NCI-H526 (cell line): ENCODE data around the gene SNAP91.
A peak's percentile ranks its signal among the peaks of the same experiment; 100 is the strongest.
"Not testable (repeated sequence)": the region's sequence is repeated elsewhere in the genome, so short reads cannot be mapped to it uniquely, and the experiment has no call there.

Source experiments
- DNase-seq, 2 experiments: peaks; one replicate each; lab custom pipeline; 2025; lab: John Stamatoyannopoulos, UW

Gene SNAP91

DNA sequence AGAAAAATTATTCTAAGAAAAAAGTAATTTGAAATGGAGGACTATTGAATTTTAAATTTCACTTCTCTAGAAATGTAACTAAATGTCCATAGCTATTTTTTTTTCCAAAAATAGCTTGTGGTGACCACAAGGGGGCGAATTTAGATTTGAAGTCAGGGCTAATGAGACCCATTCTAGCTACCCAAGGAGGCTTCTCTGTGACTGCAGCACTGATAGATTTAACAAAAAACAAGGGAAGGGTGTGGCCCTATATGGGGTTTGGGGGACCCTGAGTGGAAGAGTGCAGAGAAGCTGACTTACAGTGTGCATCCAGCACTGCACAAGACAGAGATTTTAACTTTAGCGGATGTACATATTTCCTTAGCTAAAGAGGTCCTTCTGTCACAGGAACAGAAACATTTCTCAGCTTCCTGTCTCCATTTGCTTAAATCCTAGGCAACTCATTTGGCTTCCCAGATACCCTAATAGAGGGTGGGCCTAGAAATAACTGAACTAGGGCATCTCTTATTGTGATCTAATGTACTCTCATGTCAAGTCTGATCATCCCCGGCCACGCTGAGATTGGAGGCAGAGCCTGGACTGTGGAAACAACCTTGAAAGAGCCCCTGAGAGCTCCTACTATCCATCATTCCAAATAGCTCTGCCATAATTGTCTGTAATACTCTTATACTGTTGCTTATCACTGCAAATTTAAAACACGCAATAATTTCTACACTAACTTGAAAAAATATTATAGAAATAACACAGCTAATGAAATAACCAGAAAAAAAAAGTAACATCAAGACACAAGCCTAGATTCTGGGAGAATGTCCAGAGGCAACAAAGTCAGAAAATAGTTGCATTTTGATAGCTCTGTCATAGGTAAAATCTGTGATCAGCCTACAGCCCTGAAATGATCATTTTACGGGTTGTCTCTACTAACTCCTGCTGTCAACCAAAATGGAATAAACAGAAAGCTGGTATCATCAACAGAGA is 93.6 kb downstream of the SNAP91 start:
- peak; percentile 2 to 63 for DNase-seq

- DNase-seq = no peak
These were observed 95.5 kb downstream of the SNAP91 start for GRCh38 chr6:83613378-83613777.

GRCh38 chr6:83609248-83609647 is 99.7 kb downstream of the SNAP91 start:
- DNase-seq = no peak

GRCh38 chr6:83605517-83605916 is 103.4 kb downstream of the SNAP91 start:
- no peak for DNase-seq

DNA sequence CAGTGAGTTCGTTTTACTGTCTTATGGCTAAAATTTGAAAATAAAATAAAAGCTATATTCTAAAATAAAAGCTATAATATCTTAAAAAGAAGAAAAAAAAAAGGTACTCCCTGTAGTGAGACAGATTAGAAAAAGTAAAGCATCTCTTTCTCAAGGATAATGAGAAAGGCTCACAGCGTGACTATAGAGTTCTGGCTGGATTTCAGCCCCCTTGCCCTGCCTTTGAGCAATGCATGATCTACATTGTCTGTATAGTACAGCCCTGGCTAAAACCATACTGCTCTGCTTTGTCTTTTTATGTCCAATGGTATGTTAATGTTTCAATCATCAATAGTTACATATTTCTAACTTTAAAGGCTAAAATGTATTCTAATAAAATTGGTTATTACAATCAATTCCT is 105.3 kb downstream of the SNAP91 start:
- no peak for DNase-seq

DNA sequence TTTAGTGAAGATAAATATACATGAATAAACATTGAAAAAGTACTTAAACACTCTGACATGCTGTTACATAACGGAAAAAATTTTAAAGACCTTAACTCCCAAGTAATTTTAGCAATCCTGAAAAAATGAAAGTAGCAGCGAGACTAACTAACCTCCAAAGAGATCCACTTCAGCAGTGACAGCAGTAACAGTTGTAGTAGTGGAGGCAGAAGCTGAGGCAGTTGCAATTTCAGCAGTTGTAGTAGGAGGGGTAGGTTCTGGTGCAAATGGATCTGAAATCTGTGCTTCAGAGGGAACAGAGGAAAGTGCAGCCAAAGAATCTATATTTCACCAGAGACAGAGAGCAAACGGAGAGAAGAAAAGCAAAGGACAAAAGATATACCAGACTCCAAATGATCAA is 107.8 kb downstream of the SNAP91 start:
- no peak for DNase-seq

GRCh38 chr6:83600459-83600858 is 108.4 kb downstream of the SNAP91 start:
- no peak for DNase-seq

- DNase-seq = no peak
These were observed 111.4 kb downstream of the SNAP91 start for GRCh38 chr6:83597511-83597910.

DNA sequence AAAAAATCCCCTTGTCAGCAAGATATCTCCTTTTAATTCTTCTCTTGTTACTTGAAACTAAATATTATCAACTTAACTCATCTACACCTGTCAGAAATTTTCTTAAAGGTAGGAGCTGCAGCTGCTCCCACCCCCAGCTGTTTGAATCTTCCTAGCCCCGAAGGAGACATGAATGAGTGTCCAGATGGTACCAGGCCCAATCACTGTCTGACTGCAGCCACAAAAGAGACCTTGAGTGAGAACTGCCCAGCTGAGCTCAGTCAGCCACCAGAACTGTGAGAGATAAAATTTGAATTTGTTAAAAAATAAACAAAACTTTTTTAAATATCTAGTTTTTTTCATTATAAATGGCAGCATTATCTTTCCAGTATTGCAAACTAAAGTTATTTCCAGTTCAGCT is 111.8 kb downstream of the SNAP91 start:
- DNase-seq = no peak

DNA sequence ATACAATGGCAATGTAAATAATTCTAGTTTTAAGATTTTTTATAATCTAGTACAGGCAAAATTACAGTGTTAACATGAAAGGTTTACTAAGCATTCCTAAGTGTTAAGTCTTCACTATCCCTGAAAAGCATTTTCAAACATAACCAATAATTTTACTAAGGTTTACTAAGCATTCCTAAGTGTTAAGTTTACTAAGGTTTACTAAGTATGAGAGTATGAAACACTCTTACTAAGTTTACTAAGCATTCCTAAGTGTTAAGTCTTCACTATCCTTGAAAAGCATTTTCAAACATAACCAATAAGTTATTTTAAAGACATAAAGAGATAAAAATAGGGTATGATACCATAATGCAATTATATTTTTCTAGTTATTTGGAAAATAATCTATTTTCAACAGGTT is 114.0 kb downstream of the SNAP91 start:
- DNase-seq = no peak

DNA sequence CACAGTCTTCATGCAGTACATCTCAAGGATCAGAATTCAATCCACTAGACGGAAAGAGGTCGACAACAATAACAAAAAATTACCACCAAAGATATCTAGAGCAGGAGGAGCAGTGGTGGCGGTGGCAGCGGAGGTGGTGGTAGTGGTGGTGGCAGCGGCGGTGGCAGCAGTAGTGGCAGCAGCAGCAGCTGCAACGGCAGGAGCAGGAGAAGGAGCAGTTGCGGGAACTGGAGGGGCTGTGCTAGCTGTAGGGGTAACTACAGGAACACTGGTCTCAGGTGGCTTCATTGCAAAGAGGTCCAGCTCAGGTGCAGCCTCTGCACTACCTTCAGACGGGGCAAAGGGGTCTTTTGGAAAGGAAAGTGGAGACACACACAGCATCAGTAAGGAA is 115.5 kb downstream of the SNAP91 start:
- no peak for DNase-seq

GRCh38 chr6:83592770-83593394 is 116.0 kb downstream of the SNAP91 start:
- DNase-seq = peak; percentile 2 to 34

DNA sequence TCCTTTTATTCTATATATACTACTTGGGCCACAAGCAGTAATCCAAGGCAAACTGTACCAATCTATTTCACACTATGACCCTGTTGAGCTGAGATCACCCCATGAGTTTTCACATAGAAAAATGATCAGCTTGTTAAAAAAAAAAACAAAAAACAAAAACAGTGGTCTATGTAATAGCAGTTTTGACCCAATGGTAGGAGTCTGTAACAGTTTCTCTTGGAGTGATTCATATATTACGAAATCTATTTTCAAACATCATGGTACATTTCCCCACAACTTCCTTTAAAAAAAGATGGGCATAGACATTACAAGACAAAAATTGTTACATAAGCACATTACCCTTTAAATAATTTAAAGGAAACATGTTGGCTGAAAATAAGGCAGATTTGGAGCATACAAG is 118.5 kb downstream of the SNAP91 start:
- no peak for DNase-seq

DNA sequence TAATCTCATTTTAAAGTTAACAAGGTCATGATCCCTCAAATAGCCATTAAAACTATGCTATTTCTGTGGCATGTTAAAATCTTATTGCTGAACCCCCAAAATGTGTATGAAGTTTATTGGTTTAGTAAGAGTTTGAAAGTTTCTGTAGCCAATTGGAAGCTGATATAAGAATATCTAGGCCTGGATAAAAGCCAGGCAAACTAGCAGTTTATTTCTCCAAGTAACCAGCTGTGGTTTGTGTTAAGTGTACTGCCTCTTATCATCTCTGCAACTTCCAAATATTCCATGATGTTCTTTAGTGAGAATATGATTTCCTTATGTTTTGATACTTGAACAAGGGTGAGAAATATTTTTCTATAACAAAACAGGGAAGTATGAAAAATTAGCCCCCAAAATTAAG is 119.8 kb downstream of the SNAP91 start:
- DNase-seq = no peak

DNA sequence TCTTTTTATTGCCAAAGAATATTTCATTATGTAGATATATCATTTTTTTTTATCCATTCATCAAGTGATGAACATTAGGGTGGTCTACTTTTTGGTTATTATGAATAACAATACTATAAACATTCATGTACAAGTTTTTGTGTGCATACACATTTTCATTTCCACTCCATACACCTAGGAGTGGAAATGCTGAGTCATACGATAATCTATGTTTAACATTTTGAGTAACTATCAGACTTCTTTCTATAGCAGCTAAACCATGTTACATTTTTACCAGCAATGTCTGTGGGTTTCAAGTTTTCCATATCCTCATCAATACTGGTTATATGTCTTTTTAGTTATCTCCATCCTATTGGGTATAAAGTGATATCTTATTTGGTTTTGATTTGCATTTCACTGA is 130.8 kb downstream of the SNAP91 start:
- peak in 1 of 2 experiments; percentile 3 for DNase-seq

DNA sequence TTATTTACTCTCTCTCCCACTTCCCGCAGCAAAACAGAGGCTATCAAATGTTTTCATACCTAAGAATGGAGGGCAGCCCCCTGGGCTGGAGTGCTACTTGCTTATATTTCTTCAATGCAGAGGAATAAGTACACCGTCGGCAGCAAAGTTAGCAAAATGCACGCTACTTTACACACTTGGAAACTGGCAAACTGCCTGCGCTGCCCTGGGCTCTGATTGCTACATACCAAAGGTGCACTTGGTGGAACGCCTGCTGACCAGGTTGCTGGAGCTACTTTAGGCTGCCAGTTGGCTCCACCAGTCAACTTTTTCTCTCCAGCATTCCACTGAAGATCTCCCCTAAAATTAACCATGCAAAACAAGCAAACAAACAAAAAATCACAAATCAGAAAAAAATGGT is 134.1 kb downstream of the SNAP91 start:
- DNase-seq = no peak

GRCh38 chr6:83571663-83572185 is 137.2 kb downstream of the SNAP91 start:
- not testable (repeated sequence) for DNase-seq

DNA sequence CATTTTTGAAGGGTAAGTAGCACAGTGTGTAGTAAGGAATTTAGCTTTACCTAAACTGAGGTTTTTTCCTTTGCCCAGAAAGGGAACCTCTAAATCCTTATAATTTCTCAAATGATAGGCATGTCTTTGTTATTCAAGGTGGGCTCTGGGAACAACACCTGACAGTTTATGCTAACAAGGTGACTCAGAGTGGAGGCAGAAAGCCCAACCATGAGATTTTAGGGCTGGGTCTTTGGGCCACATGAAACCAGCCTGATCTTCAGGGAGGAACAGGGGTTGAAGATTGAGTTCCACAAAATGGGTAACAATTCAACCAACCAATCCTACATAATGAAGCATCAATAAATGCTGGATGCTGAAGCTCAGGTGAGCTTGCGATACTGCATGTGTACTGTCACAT is 149.9 kb downstream of the SNAP91 start:
- no peak for DNase-seq

DNA sequence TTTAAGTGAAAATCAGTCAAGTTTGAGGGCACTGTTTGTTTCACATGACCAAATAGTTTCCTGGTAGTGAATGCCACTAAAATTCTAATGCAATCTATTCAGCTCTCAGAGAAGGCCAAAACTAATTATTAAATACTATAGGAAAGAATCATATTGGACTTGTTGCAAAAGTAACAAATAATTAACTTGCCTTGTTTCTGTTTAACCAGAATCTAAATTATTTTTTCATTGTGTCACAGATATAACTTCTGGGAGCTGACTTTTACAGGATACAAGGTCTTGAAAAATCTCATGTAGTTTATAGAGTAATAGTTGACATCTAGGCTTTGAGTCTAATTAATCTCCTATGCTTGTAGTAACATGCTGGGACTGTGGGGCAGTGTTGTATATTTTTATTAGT is 152.0 kb downstream of the SNAP91 start:
- DNase-seq = no peak

- not testable (repeated sequence) for DNase-seq
These were observed 157.2 kb downstream of the SNAP91 start for GRCh38 chr6:83551748-83552147.

- DNase-seq = not testable (repeated sequence)
These were observed 158.4 kb downstream of the SNAP91 start for GRCh38 chr6:83550482-83550881.

GRCh38 chr6:83546636-83547035 is 162.3 kb downstream of the SNAP91 start:
- no peak for DNase-seq

- DNase-seq = no peak
These were observed 169.2 kb downstream of the SNAP91 start for GRCh38 chr6:83539678-83540077.
